Activated naive CD8-positive, alpha-beta T cell treated with anti-CD3 and anti-CD28 coated beads, Interleukin-2, amount 10 ng/mL, durations not matched to agents 7 days and 5 days (primary cell): Measurements from ENCODE around the gene LAPTM4A. TPM values are rescaled to one million over a fixed set of nuclear protein-coding genes. Genes with fewer than 3 reads are reported as not detected.

Experiments used
- ATAC-seq: fragments of 150-1000 bp; cut with Tn5 transposase; one replicate; pipeline ENCODE4 v1.10.0; 2021; ENCODE audit warnings: low read depth, moderate library complexity
- POLR2A ChIA-PET: fragments of 350-600 bp; sonication (Branson Sonifier 250); formaldehyde crosslinking; loops from one replicate; lab custom pipeline; 2021; ENCODE audit warnings: antibody characterized with exemption; lab: Charles Lee
- DNase-seq: peaks from one replicate; pipeline ENCODE4 v3.0.0; 2021
- H3K27ac Mint-ChIP-seq: one replicate; pipeline ENCODE4 v1.8.0; 2022; ENCODE audit warnings: mild to moderate bottlenecking, mixed read lengths
- H3K27me3 Mint-ChIP-seq: one replicate; pipeline ENCODE4 v1.8.0; 2022; ENCODE audit warnings: mild to moderate bottlenecking, moderate library complexity, mixed read lengths
- H3K36me3 Mint-ChIP-seq: one replicate; pipeline ENCODE4 v1.8.0; 2021; ENCODE audit warnings: mild to moderate bottlenecking, mixed read lengths
- H3K4me1 Mint-ChIP-seq: one replicate; pipeline ENCODE4 v1.8.0; 2021; ENCODE audit warnings: mixed read lengths
- H3K4me3 Mint-ChIP-seq: one replicate; pipeline ENCODE4 v1.8.0; 2022; ENCODE audit warnings: mild to moderate bottlenecking, moderate library complexity, mixed read lengths
- H3K9me3 Mint-ChIP-seq: one replicate; pipeline ENCODE4 v1.8.0; 2021; ENCODE audit warnings: mixed read lengths
- total RNA-seq, 2 experiments: library from RNA; stranded (reverse); gene quantifications; one replicate each; pipeline ENCODE4 v1.2.3, GENCODE V29; 2021

The LAPTM4A gene
- total RNA-seq, 2 experiments from 2014 or later: 27.2 to 31.8 TPM

GRCh38 chr2:19989342-19989666 lies 62.1 kb downstream of the LAPTM4A start:
- DNase-seq (no peak), ATAC-seq (no peak)
- no peaks in the 10 kb centered on the region for H3K9me3 Mint-ChIP-seq
- POLR2A ChIA-PET: interaction anchor here (0.8 to 1.3 kb wide), 6 partner anchors 15 to 642 kb away, joined by 3 to 4 read pairs (median 4); partner anchors contain the start of gene LAPTM4A
- H3K27ac Mint-ChIP-seq: peak overlapping the region; percentile 66
- peak overlapping the region; percentile 88 for H3K4me3 Mint-ChIP-seq
- H3K36me3 Mint-ChIP-seq: peaks cover 1% of the 10 kb centered on the region
- H3K4me1 Mint-ChIP-seq: peaks cover 18% of the 10 kb centered on the region
- H3K27me3 Mint-ChIP-seq: peaks cover 22% of the 10 kb centered on the region

GRCh38 chr2:19988600-19988999 lies 62.8 kb downstream of the LAPTM4A start:
- Mint-ChIP-seq H3K9me3 (no peaks in the 10 kb centered on the region), H3K4me3 (peak overlapping the region; percentile 88), H3K36me3 (peaks cover 1% of the 10 kb centered on the region), H3K27ac (no peak overlapping the region), H3K27me3 (peaks cover 20% of the 10 kb centered on the region), H3K4me1 (peaks cover 18% of the 10 kb centered on the region)
- no peak for DNase-seq
- POLR2A ChIA-PET: no interaction called here
- no peak for ATAC-seq

GRCh38 chr2:19987936-19988335 lies 63.5 kb downstream of the LAPTM4A start:
- POLR2A ChIA-PET: no interaction called here
- peaks cover 13% of the 10 kb centered on the region for H3K27me3 Mint-ChIP-seq
- H3K36me3 Mint-ChIP-seq: peaks cover 1% of the 10 kb centered on the region
- H3K4me1 Mint-ChIP-seq: peaks cover 18% of the 10 kb centered on the region
- DNase-seq (no peak), ATAC-seq (no peak)
- no peak overlapping the region for H3K27ac Mint-ChIP-seq
- H3K4me3 Mint-ChIP-seq: no peak overlapping the region
- H3K9me3 Mint-ChIP-seq: no peaks in the 10 kb centered on the region

Other genes with a start within 250 kb of the LAPTM4A start
- gene TTC32, start 149.6 kb downstream of the LAPTM4A start, total RNA-seq: 10 to 100 TPM; 41.2 to 43.5 TPM
- 1 to 10 TPM; 4.1 to 4.7 TPM for gene WDR35, start 61.5 kb downstream of the LAPTM4A start, total RNA-seq
- not detected for gene MATN3, start 39.0 kb downstream of the LAPTM4A start, total RNA-seq
- under 1 TPM in 1 of 2 experiments, not detected in 1; 0.22 TPM for gene SDC1, start 173.5 kb upstream of the LAPTM4A start, total RNA-seq